Stimulated activated naive CD8-positive, alpha-beta T cell treated with anti-CD3 and anti-CD28 coated beads, Interleukin-15, Interleukin-2, amounts not matched to agents 100 U/mL and 50 U/mL, for 24 hours (primary cell): Measurements from ENCODE around the gene DIP2B.
"Not testable (repeated sequence)": the region's sequence is repeated elsewhere in the genome, so short reads cannot be mapped to it uniquely, and the experiment has no call there.

ENCODE experiments used
- ATAC-seq: fragments of 150-1000 bp; cut with Tn5 transposase; one replicate; pipeline ENCODE4 v1.10.0; 2021
- DNase-seq: peaks from one replicate; pipeline ENCODE4 v3.0.0; 2021

The DIP2B gene

GRCh38 chr12:50504798-50505674 is at the start of gene DIP2B:
Gene DIP2B (plus strand): TSS chr12:50504985. CDS start chr12:50505141, 156 bp downstream.
- ATAC-seq (peak; percentile 94), DNase-seq (peak; percentile 98)

GRCh38 chr12:50458606-50459005 is 46.2 kb upstream of the DIP2B start:
- ATAC-seq (no peak), DNase-seq (no peak)

GRCh38 chr12:50467439-50467838 is 37.3 kb upstream of the DIP2B start:
- ATAC-seq (no peak), DNase-seq (no peak)

GRCh38 chr12:50477241-50477832 is 27.4 kb upstream of the DIP2B start:
- no peak for DNase-seq
- ATAC-seq, result no peak

DNA sequence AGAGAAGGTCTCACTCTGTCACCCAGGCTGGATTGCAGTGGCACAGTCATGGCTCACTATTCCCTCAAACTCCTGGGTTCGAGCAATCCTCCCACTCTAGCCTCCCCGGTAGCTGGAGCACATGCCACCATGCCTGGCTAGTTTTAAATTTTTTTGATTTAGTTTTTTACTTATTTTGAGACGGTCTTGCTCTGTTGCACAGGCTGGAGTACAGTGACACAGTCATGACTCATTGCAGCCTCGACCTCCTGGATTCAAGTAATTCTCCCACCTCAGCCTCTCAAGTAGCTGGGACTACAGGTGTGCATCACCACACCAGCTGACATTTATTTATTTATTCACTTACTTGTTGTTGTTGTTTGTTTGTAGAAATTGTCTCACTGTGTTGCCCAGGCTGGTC is 22.2 kb upstream of the DIP2B start:
- DNase-seq (no peak), ATAC-seq (no peak)

DNA sequence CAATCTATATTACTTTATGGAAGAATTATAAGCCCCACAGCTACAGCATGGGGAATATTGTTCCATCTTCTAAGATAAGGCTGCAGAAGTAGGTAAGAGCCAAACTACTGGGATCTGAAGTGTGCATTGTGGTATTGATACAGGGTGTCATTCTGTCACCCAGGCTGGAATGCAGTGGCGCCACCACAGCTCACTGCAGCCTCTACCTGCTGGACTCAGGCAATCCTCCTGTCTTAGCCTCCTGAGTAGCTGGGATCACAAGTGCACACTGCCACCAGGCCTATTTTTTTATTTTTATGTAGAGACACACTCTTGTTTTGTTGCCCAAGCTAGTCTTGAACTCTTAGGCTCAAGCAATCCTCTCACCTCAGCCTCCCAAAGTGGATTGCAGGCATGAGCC is 21.3 kb upstream of the DIP2B start:
- no peak for ATAC-seq

GRCh38 chr12:50488801-50489200 is 16.0 kb upstream of the DIP2B start:
- DNase-seq (no peak), ATAC-seq (no peak)

More for the DNA sequence above, 21.3 kb upstream of the DIP2B start:
- no peak for DNase-seq

DNA sequence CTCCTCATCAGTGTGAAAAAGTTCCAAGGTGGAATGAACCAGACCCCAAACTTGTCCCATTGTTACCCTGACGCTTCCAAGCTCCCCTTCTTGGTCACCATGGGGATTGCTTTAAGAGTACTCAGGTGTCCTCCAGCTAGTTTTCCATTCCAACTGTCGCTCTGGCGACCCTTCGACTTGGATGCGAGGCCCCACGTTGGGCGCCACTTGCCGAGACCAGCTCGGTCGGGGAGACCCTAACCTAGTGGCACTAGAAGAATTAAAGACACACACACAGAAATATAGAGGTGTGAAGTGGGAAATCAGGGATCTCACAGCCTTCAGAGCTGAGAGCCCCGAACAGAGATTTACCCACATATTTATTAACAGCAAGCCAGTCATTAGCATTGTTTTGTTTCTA is 6.7 kb upstream of the DIP2B start:
- not testable (repeated sequence) for ATAC-seq

GRCh38 chr12:50505675-50506530 is 1.1 kb downstream of the DIP2B start:
- DNase-seq (no peak), ATAC-seq (no peak)

More for the DNA sequence above, 6.7 kb upstream of the DIP2B start:
- not testable (repeated sequence) for DNase-seq

DNA sequence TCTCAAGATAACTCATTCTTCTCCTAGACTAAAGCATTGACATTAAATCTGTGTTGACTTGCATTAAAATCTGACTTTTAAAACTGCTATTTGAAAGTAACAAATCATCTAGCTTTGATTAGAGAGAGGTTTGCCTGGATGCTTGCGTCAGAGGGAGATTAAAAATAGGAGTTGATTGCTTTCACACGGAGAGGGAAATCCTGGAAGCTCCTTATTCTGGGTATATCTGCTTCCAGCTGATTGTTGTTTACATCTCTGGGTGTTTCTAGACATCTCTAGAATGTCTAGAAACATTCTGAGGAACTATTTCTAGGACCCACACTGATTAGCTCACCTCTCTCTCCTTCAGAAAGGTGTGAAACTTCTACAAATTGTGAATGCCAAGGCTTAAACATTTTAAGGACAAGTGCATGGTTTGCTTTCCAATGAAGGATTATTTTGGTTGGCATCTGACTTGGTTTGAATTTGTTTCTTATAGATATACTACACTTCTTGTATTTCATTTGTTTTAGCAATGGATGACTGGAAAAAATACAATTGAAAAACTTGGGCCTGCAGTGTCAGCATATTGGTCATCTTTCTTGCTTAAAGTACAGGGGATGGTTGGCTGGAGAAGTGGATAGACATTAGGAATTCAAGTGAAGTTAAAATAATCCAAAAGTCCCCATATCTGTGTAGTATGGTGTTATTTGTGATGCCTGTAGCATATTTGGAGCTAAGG is 2.1 kb downstream of the DIP2B start:
- DNase-seq (no peak), ATAC-seq (no peak)

GRCh38 chr12:50507474-50507838 is 2.7 kb downstream of the DIP2B start:
- ATAC-seq (no peak), DNase-seq (no peak)

DNA sequence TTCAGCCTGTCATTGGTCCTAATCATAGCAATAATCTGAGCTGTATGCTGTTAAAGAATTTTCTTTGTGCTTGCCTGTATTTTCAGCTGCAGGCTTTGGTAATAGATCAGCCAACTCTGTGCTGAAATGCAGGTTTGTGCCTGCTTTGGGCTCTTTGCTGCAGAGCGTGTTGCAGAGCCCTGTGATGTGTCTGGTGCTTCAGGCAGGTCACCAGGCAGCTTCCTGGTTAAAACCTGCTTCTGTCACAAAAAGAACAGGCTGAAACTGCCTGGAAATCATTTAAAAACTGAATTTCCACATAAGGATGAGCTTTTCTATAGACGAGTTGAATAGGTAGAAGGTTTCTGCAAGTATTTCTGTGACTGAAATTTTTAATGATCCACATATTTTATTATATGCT is 3.1 kb downstream of the DIP2B start:
- no peak for ATAC-seq

DNA sequence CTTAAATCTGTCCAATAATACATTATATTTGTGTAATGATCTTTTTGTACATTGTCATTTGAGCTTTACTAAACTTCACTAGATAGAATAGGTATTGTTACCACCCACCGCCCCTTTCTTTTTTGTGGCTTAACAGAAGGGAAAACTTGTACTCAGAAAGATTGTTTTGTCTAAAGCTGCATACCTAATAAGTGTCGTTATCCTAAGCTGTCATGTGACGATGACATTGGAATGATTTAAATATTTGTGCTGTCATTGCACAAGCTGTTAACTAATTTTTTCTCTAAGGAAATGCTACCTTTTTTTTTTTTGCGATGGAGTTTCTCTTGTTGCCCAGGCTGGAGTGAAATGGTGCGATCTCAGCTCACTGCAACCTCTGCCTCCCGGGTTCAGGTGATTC is 3.6 kb downstream of the DIP2B start:
- DNase-seq (no peak), ATAC-seq (no peak)

More for the DNA sequence above, 3.1 kb downstream of the DIP2B start:
- DNase-seq, result no peak

- ATAC-seq, result no peak
- no peak for DNase-seq
These were observed 4.3 kb downstream of the DIP2B start for GRCh38 chr12:50508970-50509663.

GRCh38 chr12:50514526-50515276 is 9.9 kb downstream of the DIP2B start:
- DNase-seq (no peak), ATAC-seq (no peak)

- ATAC-seq, result no peak
- no peak for DNase-seq
These were observed 10.8 kb downstream of the DIP2B start for GRCh38 chr12:50515587-50515986.

DNA sequence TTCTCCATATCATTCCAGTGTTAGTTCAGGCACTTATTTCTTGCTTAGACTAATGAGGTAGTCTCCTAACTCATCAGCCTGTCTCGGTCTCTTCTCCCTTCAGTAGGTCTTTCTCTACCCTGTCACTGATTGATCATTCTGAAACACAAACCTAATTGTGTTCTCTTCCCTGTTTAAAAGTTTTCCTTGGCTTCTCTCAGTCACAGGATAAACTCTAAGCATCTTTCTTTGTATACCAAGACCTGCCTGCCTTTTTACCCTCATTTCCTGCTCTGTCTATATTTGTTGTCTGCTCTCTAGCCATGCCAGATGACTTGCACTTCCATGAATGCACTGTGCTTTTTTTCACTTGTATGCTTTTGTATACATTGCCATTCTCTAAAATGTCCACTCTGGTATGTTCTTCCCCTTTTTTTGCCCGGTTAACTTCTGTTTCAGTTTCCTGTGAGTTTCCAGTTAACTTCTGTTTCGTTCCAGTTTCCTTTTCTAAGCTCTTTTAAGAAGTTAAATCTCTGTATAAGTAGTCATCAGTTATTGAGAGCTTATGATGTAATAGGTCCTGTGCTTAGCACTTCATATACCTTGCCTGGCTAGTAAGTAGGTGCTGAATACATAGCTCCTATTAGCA is 12.8 kb downstream of the DIP2B start:
- ATAC-seq (peak; percentile 89), DNase-seq (no peak)

GRCh38 chr12:50518090-50518489 is 13.3 kb downstream of the DIP2B start:
- DNase-seq (no peak), ATAC-seq (no peak)

DNA sequence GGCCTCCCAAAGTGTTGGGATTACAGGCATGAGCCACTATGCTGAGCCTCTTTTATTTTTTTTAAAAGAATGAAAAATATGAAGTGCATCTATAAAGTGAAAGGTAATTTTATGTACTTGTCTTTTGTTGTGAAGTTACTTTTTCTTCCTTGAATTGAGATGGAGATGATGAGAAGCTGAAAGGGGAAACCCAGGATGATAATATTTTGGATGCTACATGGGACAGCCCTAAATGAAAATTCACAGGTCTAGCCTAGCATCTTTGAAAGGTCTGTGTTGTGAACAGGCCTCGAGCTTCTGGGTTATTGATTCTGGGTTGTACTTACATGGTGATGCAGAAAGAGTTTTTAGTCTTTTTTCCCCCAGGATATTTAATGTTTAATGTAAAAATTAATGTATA is 14.6 kb downstream of the DIP2B start:
- no peak for ATAC-seq
- no peak for DNase-seq
